Lung (tissue), 12 donors: ENCODE results near the gene LEMD2. TPM values are rescaled to one million over a fixed set of nuclear protein-coding genes. Genes with fewer than 3 reads are reported as not detected.

Source experiments
- ATAC-seq: fragments of 200-7000 bp; cut with Tn5 transposase; one replicate; pipeline ENCODE4 v1.9.1; 2020; ENCODE audit warnings: moderate number of reproducible peaks; ENCODE audit not compliant: insufficient read depth, low FRiP score
- DNase-seq, 3 donors: peaks; one replicate each; pipeline ENCODE4 v3.0.0-alpha.2; 2013 to 2017
- H3K27ac ChIP-seq, 2 donors: one replicate each; pipeline ENCODE4 v1.5.1; 2013; ENCODE audit warnings: mild to moderate bottlenecking in 2 of 2, moderate library complexity in 2 of 2, control low read depth in 1 of 2, inconsistent platforms in 1 of 2, low read depth in 1 of 2, low read length in 1 of 2
- H3K27me3 ChIP-seq, 3 donors: one replicate each; pipeline ENCODE4 v1.5.1; 2013; ENCODE audit warnings: low read length in 2 of 3; ENCODE audit not compliant: control insufficient read depth in 3 of 3, insufficient read depth in 3 of 3
- H3K36me3 ChIP-seq, 4 donors: one replicate each; pipeline ENCODE4 v1.5.1; 2013; ENCODE audit warnings: low read length in 4 of 4, mild to moderate bottlenecking in 1 of 4, moderate library complexity in 1 of 4; ENCODE audit not compliant: control insufficient read depth in 4 of 4, insufficient read depth in 4 of 4
- H3K4me1 ChIP-seq, 5 donors: one replicate each; pipeline ENCODE4 v1.5.1; 2013; ENCODE audit warnings: low read length in 5 of 5, mild to moderate bottlenecking in 2 of 5, moderate library complexity in 1 of 5; ENCODE audit not compliant: control insufficient read depth in 5 of 5, insufficient read depth in 5 of 5
- H3K4me3 ChIP-seq: one replicate; pipeline ENCODE4 v1.5.1; 2013; ENCODE audit warnings: mild to moderate bottlenecking, control low read depth, moderate library complexity
- H3K9ac ChIP-seq, 2 donors: one replicate each; pipeline ENCODE4 v1.5.1; 2013; ENCODE audit warnings: low read length in 2 of 2, control low read depth in 1 of 2; ENCODE audit not compliant: insufficient read depth in 1 of 2
- H3K9me3 ChIP-seq, 4 donors: one replicate each; pipeline ENCODE4 v1.5.1; 2013; ENCODE audit warnings: low read length in 3 of 4, mild to moderate bottlenecking in 1 of 4, moderate library complexity in 1 of 4; ENCODE audit not compliant: control insufficient read depth in 4 of 4, insufficient read depth in 3 of 4
- CTCF ChIP-seq: IDR thresholded peaks from 2 replicates; pipeline ENCODE4 v1.5.1; 2012; ENCODE audit warnings: mild to moderate bottlenecking; ENCODE audit errors: control extremely low read depth, extremely low read depth
- WGBS, 2 donors: extraction: QIAGEN DNeasy Blood & Tissue Kit; methylation state at CpG; one replicate each; pipeline ENCODE4 v1.1.7; 2013; 5-methylcytosine and 5-hydroxymethylcytosine counted together
- polyA plus RNA-seq, 2 donors: library from polyadenylated mRNA; stranded (reverse); fragments of 200-250 nt; gene quantifications; one replicate each; pipeline ENCODE4 v1.2.1, GENCODE V29; 2013
- total RNA-seq, 2 donors: library from RNA; depleted of rRNA in 1 of 2; stranded (reverse); fragments of >200 nt in 1 of 2; gene quantifications; one replicate each; pipeline ENCODE4 v1.2.1, GENCODE V29; 2014 to 2021
- donor health status: control.
- donor health status: control.
- donor health status: Bipolar disorder and iron deficiency.
- donor health status: healthy.
- donor health status: DM: yes; HTN: yes; CAD: no.

The LEMD2 gene
- total and polyA plus RNA-seq, 4 donors = 52.1 to 63.6 (median 54.5) TPM

GRCh38 chr6:33791620-33792019, 2.7 kb upstream of the LEMD2 start:
- Histone ChIP-seq H3K27me3 (peaks cover 0 to 2% (median 0%) of the 10 kb centered on the region in 3 donors), H3K4me3 (no peak overlapping the region), H3K4me1 (peaks cover 7 to 31% (median 14%) of the 10 kb centered on the region in 5 donors), H3K36me3 (peaks cover 0 to 8% (median 3%) of the 10 kb centered on the region in 4 donors), H3K9me3 (peaks cover 0 to 2% (median 0%) of the 10 kb centered on the region in 4 donors), H3K27ac (no peak overlapping the region), H3K9ac (no peak overlapping the region)
- WGBS, 2 donors = 70 to 74% methylated on average over 7 of the region's 7 CpGs
- DNase-seq (no peak), ATAC-seq (no peak)
- TF ChIP-seq CTCF = no peak

- DNase-seq = no peak
- no peak for ATAC-seq
- no peak for TF ChIP-seq CTCF
- peaks cover 0 to 13% (median 3%) of the 10 kb centered on the region in 4 donors for H3K36me3 ChIP-seq
- peaks cover 0 to 2% (median 0%) of the 10 kb centered on the region in 3 donors for H3K27me3 ChIP-seq
- 92 to 96% methylated on average over 5 of the region's 5 CpGs for WGBS, 2 donors
- H3K27ac ChIP-seq = no peak overlapping the region
- no peaks in the 10 kb centered on the region for H3K9me3 ChIP-seq
- H3K4me1 ChIP-seq = peaks cover 7 to 38% (median 20%) of the 10 kb centered on the region in 5 donors
- H3K4me3 ChIP-seq = no peak overlapping the region
- H3K9ac ChIP-seq = no peak overlapping the region
Measured at GRCh38 chr6:33790910-33791309, 2.0 kb upstream of the LEMD2 start.

GRCh38 chr6:33790379-33790778, 1.4 kb upstream of the LEMD2 start:
- Histone ChIP-seq H3K36me3 (peaks cover 0 to 17% (median 3%) of the 10 kb centered on the region in 4 donors), H3K27me3 (peaks cover 0 to 2% (median 0%) of the 10 kb centered on the region in 3 donors), H3K4me1 (peaks cover 7 to 44% (median 20%) of the 10 kb centered on the region in 5 donors), H3K9ac (no peak overlapping the region), H3K27ac (no peak overlapping the region), H3K9me3 (no peaks in the 10 kb centered on the region), H3K4me3 (no peak overlapping the region)
- ATAC-seq (no peak), DNase-seq (no peak)
- WGBS, 2 donors = 80 to 81% methylated on average over 2 of the region's 2 CpGs
- no peak for TF ChIP-seq CTCF

GRCh38 chr6:33789550-33789895, 593 bp upstream of the LEMD2 start:
- Histone ChIP-seq H3K27ac (no peak overlapping the region), H3K4me1 (peaks cover 10 to 40% (median 20%) of the 10 kb centered on the region in 5 donors), H3K36me3 (peaks cover 0 to 22% (median 5%) of the 10 kb centered on the region in 4 donors), H3K27me3 (peaks cover 0 to 2% (median 0%) of the 10 kb centered on the region in 3 donors), H3K9me3 (no peaks in the 10 kb centered on the region), H3K9ac (peak overlapping the region in 1 of 2 donors; percentile 40), H3K4me3 (no peak overlapping the region)
- 91 to 94% methylated on average over 11 of the region's 11 CpGs for WGBS, 2 donors
- no peak for ATAC-seq
- DNase-seq = no peak
- no peak for TF ChIP-seq CTCF
